Inflammatory macrophage treated with lipopolysaccharide for 4 hours (primary cell): ENCODE data around the gene MTF1.
A peak's percentile ranks its signal among the peaks of the same experiment; 100 is the strongest.

ENCODE experiments used
- DNase-seq: peaks from one replicate; pipeline ENCODE4 v3.0.0-alpha.2; 2020

MTF1 gene

GRCh38 chr1:37825506-37825905, 33.9 kb downstream of the MTF1 start:
- DNase-seq: peak; percentile 88

GRCh38 chr1:37824001-37824400, 35.4 kb downstream of the MTF1 start:
- peak; percentile 42 for DNase-seq

- DNase-seq: peak; percentile 76
These were observed 36.2 kb downstream of the MTF1 start for GRCh38 chr1:37822906-37823815.

GRCh38 chr1:37821481-37821880, 37.9 kb downstream of the MTF1 start:
- peak; percentile 57 for DNase-seq

GRCh38 chr1:37817481-37817880, 41.9 kb downstream of the MTF1 start:
- DNase-seq: no peak

GRCh38 chr1:37814252-37814651, 45.1 kb downstream of the MTF1 start:
- DNase-seq: no peak

GRCh38 chr1:37813529-37814145, 45.8 kb downstream of the MTF1 start:
- DNase-seq: no peak

GRCh38 chr1:37811027-37811655, 48.3 kb downstream of the MTF1 start:
- DNase-seq: peak; percentile 79

GRCh38 chr1:37809942-37810341, 49.5 kb downstream of the MTF1 start:
- DNase-seq: peak; percentile 41

- DNase-seq: peak; percentile 70
These were observed 50.7 kb downstream of the MTF1 start for GRCh38 chr1:37808369-37809319.

- peak; percentile 94 for DNase-seq
These were observed 51.6 kb downstream of the MTF1 start, which contains the start of the genes C1orf122 and YRDC for GRCh38 chr1:37807555-37808368. TSS of gene C1orf122 (plus strand) at chr1:37807790. CDS start at chr1:37808405, 615 bp downstream. TSS of gene YRDC (minus strand) at chr1:37808208. CDS start at chr1:37808180, 28 bp downstream.

- no peak for DNase-seq
These were observed 52.2 kb downstream of the MTF1 start for GRCh38 chr1:37807220-37807554.

- no peak for DNase-seq
These were observed 57.0 kb downstream of the MTF1 start for GRCh38 chr1:37802439-37802838.

GRCh38 chr1:37797750-37798345, 61.5 kb downstream of the MTF1 start:
- no peak for DNase-seq

GRCh38 chr1:37795340-37796125, 63.9 kb downstream of the MTF1 start:
- DNase-seq: peak; percentile 44

- DNase-seq: no peak
These were observed 64.7 kb downstream of the MTF1 start for GRCh38 chr1:37794372-37795339.

GRCh38 chr1:37793773-37794371, 65.5 kb downstream of the MTF1 start, which contains the start of gene MANEAL:
TSS of gene MANEAL (plus strand) at chr1:37793847. CDS start at chr1:37794183, 336 bp downstream.
- peak; percentile 67 for DNase-seq

- no peak for DNase-seq
These were observed 66.3 kb downstream of the MTF1 start for GRCh38 chr1:37792943-37793686.
